NCI-H1930 (cell line): ENCODE data around the gene TUBB4B.

ENCODE experiments used
- DNase-seq, 2 experiments: peaks; one replicate each; lab custom pipeline; 2025; lab: John Stamatoyannopoulos, UW

TUBB4B gene

GRCh38 chr9:137240841-137241489 lies at the start of gene TUBB4B:
Gene TUBB4B (plus strand): TSS chr9:137241287. CDS start chr9:137241361, 74 bp downstream.
- peak; percentile 98 to 99 for DNase-seq

- no peak for DNase-seq
Measured at GRCh38 chr9:137191691-137192447, 49.2 kb upstream of the TUBB4B start.

- DNase-seq, result no peak
Measured at GRCh38 chr9:137192448-137192780, 48.7 kb upstream of the TUBB4B start.

- no peak for DNase-seq
Measured at GRCh38 chr9:137192859-137193258, 48.2 kb upstream of the TUBB4B start.

- no peak for DNase-seq
Measured at GRCh38 chr9:137193771-137194170, 47.3 kb upstream of the TUBB4B start.

- no peak for DNase-seq
Measured at GRCh38 chr9:137194388-137194787, 46.7 kb upstream of the TUBB4B start.

- DNase-seq, result no peak
Measured at GRCh38 chr9:137194909-137195308, 46.2 kb upstream of the TUBB4B start.

GRCh38 chr9:137195525-137196220 lies 45.4 kb upstream of the TUBB4B start:
- DNase-seq, result no peak

GRCh38 chr9:137198051-137198901 lies 42.8 kb upstream of the TUBB4B start:
- DNase-seq, result no peak

GRCh38 chr9:137198902-137199283 lies 42.2 kb upstream of the TUBB4B start:
- DNase-seq, result no peak

- DNase-seq, result no peak
Measured at GRCh38 chr9:137199411-137200121, 41.5 kb upstream of the TUBB4B start.

GRCh38 chr9:137200311-137201204 lies 40.5 kb upstream of the TUBB4B start, which contains the start of gene TPRN:
Gene TPRN (minus strand): TSS chr9:137200741. CDS start chr9:137200711, 30 bp downstream.
- DNase-seq, result peak; percentile 99

- no peak for DNase-seq
Measured at GRCh38 chr9:137201205-137201868, 39.8 kb upstream of the TUBB4B start.

- DNase-seq, result no peak
Measured at GRCh38 chr9:137202966-137203365, 38.1 kb upstream of the TUBB4B start.

- no peak for DNase-seq
Measured at GRCh38 chr9:137204731-137205125, 36.4 kb upstream of the TUBB4B start.

- DNase-seq, result peak; percentile 70 to 80
Measured at GRCh38 chr9:137205126-137206069, 35.7 kb upstream of the TUBB4B start, which contains the start of the genes NDOR1 and TMEM203. Gene NDOR1 (plus strand): TSS chr9:137205700. CDS start chr9:137205778, 78 bp downstream. Gene TMEM203 (minus strand): TSS chr9:137205648. CDS start chr9:137205414, 234 bp downstream.

GRCh38 chr9:137206602-137207001 lies 34.5 kb upstream of the TUBB4B start:
- DNase-seq, result no peak

- DNase-seq, result no peak
Measured at GRCh38 chr9:137211532-137211931, 29.6 kb upstream of the TUBB4B start.
